B cell (primary cell): Measurements from ENCODE around the gene VWA3B. TPM values are rescaled to one million over a fixed set of nuclear protein-coding genes. Genes with fewer than 3 reads are reported as not detected.

Experiments used
- ATAC-seq: fragments of 200-7000 bp; cut with Tn5 transposase; one replicate; pipeline ENCODE4 v1.10.0; 2021; ENCODE audit warnings: low read depth, mild to moderate bottlenecking, moderate number of reproducible peaks, moderate library complexity
- CTCF ChIA-PET: fragments of 350-600 bp; sonication (Branson Sonifier 250); formaldehyde crosslinking; loops from one replicate; lab custom pipeline; 2021; ENCODE audit warnings: antibody characterized with exemption, inconsistent platforms; lab: Charles Lee
- POLR2A ChIA-PET: fragments of 350-600 bp; sonication (Branson Sonifier 250); formaldehyde crosslinking; loops from one replicate; lab custom pipeline; 2021; ENCODE audit warnings: antibody characterized with exemption; lab: Charles Lee
- DNase-seq: peaks from one replicate; pipeline ENCODE4 v3.0.0; 2013
- H2AFZ ChIP-seq: 2 replicates; pipeline ENCODE4 v1.6.1; 2012; ENCODE audit warnings: mild to moderate bottlenecking, low read depth, low read length; ENCODE audit not compliant: insufficient read depth, poor library complexity, severe bottlenecking
- H3K27ac ChIP-seq, 2 donors: 1 replicate in 1 of 2; 2 replicates in 1 of 2; pipeline ENCODE4 v1.5.1; 2012 to 2013; ENCODE audit warnings: low read length in 2 of 2, mild to moderate bottlenecking in 2 of 2, moderate library complexity in 1 of 2
- H3K27me3 ChIP-seq, 4 experiments: fragments of 200-600 bp in 1 of 4; sonication (generic) in 1 of 4; replicated peaks in 1 of 4; 1 replicate in 2 of 4; 2 replicates in 2 of 4; pipeline versions ENCODE4 v1.6.1 to v1.7.0; 2013 to 2016; ENCODE audit warnings: low read length in 3 of 4, mild to moderate bottlenecking in 2 of 4, mixed read lengths in 1 of 4, moderate library complexity in 1 of 4; ENCODE audit not compliant: insufficient read depth in 4 of 4, control insufficient read depth in 3 of 4; ENCODE audit errors: control extremely low read depth in 1 of 4
- H3K36me3 ChIP-seq, 2 experiments: replicated peaks in 1 of 2; 1 replicate in 1 of 2; 2 replicates in 1 of 2; pipeline versions ENCODE4 v1.6.1 to v1.7.1; 2013; ENCODE audit warnings: low read length in 1 of 2; ENCODE audit not compliant: insufficient read depth in 2 of 2, control insufficient read depth in 1 of 2; ENCODE audit errors: control extremely low read depth in 1 of 2, extremely low read depth in 1 of 2
- H3K4me1 ChIP-seq, 2 donors: fragments of 200-600 bp in 1 of 2; sonication (generic) in 1 of 2; 1 replicate in 1 of 2; 2 replicates in 1 of 2; pipeline versions ENCODE4 v1.5.1 to v1.6.1; 2013 to 2017; ENCODE audit warnings: low read length in 2 of 2; ENCODE audit not compliant: control insufficient read depth in 2 of 2, insufficient read depth in 2 of 2
- H3K4me2 ChIP-seq: replicated peaks from 2 replicates; pipeline ENCODE3; 2012; ENCODE audit warnings: mild to moderate bottlenecking, low read depth, low read length; ENCODE audit not compliant: poor library complexity, severe bottlenecking
- H3K4me3 ChIP-seq, 5 experiments: fragments of 200-600 bp in 1 of 5; sonication (generic) in 1 of 5; 1 replicate in 3 of 5; 2 replicates in 2 of 5; pipeline versions ENCODE4 v1.5.1 to v1.7.0; 2011 to 2016; ENCODE audit warnings: low read length in 4 of 5, mild to moderate bottlenecking in 4 of 5, low read depth in 2 of 5, control low read depth in 1 of 5, moderate library complexity in 1 of 5; ENCODE audit not compliant: insufficient read depth in 1 of 5; ENCODE audit errors: control extremely low read depth in 1 of 5, extremely low read depth in 1 of 5
- H3K79me2 ChIP-seq: fragments of 200-600 bp; sonication (generic); one replicate; pipeline ENCODE4 v1.6.0; 2016; ENCODE audit warnings: low read length; ENCODE audit not compliant: control insufficient read depth, insufficient read depth
- H3K9ac ChIP-seq: fragments of 200-600 bp; sonication (generic); 2 replicates; pipeline ENCODE4 v1.6.1; 2017; ENCODE audit warnings: mild to moderate bottlenecking, low read length, moderate library complexity
- H3K9me3 ChIP-seq, 3 donors: one replicate each; pipeline versions ENCODE4 v1.6.1 to v1.7.1; 2013; ENCODE audit warnings: low read length in 2 of 3; ENCODE audit not compliant: control insufficient read depth in 2 of 3, insufficient read depth in 1 of 3; ENCODE audit errors: control extremely low read depth in 1 of 3
- H4K20me1 ChIP-seq: 2 replicates; pipeline ENCODE4 v1.6.0; 2012; ENCODE audit warnings: mild to moderate bottlenecking, low read length; ENCODE audit not compliant: insufficient read depth, control insufficient read depth, poor library complexity, severe bottlenecking
- H3K27ac Mint-ChIP-seq: one replicate; pipeline ENCODE4 v1.8.0; 2021; ENCODE audit warnings: mixed read lengths
- H3K27me3 Mint-ChIP-seq: one replicate; pipeline ENCODE4 v1.8.0; 2021; ENCODE audit warnings: mixed read lengths
- H3K4me1 Mint-ChIP-seq: one replicate; pipeline ENCODE4 v1.8.0; 2021; ENCODE audit warnings: mixed read lengths
- H3K4me3 Mint-ChIP-seq: one replicate; pipeline ENCODE4 v1.8.0; 2021; ENCODE audit warnings: mixed read lengths
- H3K9me3 Mint-ChIP-seq: one replicate; pipeline ENCODE4 v1.8.0; 2022; ENCODE audit warnings: mixed read lengths; ENCODE audit not compliant: insufficient read depth
- CTCF ChIP-seq: fragments of 200-600 bp; IDR thresholded peaks from one replicate; pipeline ENCODE4 v1.8.0; 2022; ENCODE audit warnings: antibody characterized with exemption, mild to moderate bottlenecking
- EZH2 ChIP-seq: IDR thresholded peaks from 2 replicates; pipeline ENCODE4 v1.6.1; 2012; ENCODE audit warnings: borderline replicate concordance, low read depth, mild to moderate bottlenecking, moderate library complexity, low read length; ENCODE audit not compliant: insufficient read depth, poor library complexity, severe bottlenecking
- WGBS: methylation state at CpG from one replicate; pipeline ENCODE4 v1.1.5; 2013; ENCODE audit warnings: missing lambda C conversion rate; ENCODE audit not compliant: insufficient coverage; 5-methylcytosine and 5-hydroxymethylcytosine counted together
- intact Hi-C: fragments of 100-400 bp; cut with micrococcal nuclease; formaldehyde crosslinking; loops from one replicate; pipeline ENCODE4 v1.10.0; 2022
- polyA plus RNA-seq: library from polyadenylated mRNA; depleted of rRNA; stranded (reverse); fragments of >200 nt; gene quantifications from 2 replicates; pipeline ENCODE4 v1.2.3, GENCODE V29; 2012
- total RNA-seq, 2 donors: library from RNA; stranded (reverse); fragments of 120-200 nt in 1 of 2; gene quantifications; 1 replicate in 1 of 2; 2 replicates in 1 of 2; pipeline versions ENCODE4 v1.2.3 to v1.2.4, GENCODE V29; 2013 to 2022

The VWA3B gene
- total and polyA plus RNA-seq, 2 donors (not counting 1 experiment from before 2014, with no cell fraction given), result not detected

- no peaks in the 10 kb centered on the region for H3K36me3 ChIP-seq
- POLR2A ChIA-PET, result interaction anchor here (0.5 kb wide), 1 partner anchor 15 kb away, joined by 3 read pairs; no protein-coding TSS in a partner anchor
- no peak overlapping the region for H2AFZ ChIP-seq
- H3K79me2 ChIP-seq, result no peaks in the 10 kb centered on the region
- DNase-seq (no peak), ATAC-seq (no peak)
- no peaks in the 10 kb centered on the region for H4K20me1 ChIP-seq
- no peak overlapping the region for H3K27ac ChIP-seq
- intact Hi-C loops, result no loop called here
- H3K9ac ChIP-seq, result no peak overlapping the region
- H3K4me3 ChIP-seq, result no peak overlapping the region
- H3K9me3 ChIP-seq, result peaks cover 8 to 20% (median 20%) of the 10 kb centered on the region in 3 donors
- Mint-ChIP-seq H3K4me1 (no peaks in the 10 kb centered on the region), H3K4me3 (no peak overlapping the region), H3K27me3 (no peaks in the 10 kb centered on the region), H3K27ac (no peak overlapping the region), H3K9me3 (peaks cover 10% of the 10 kb centered on the region)
- no peak overlapping the region for H3K4me2 ChIP-seq
- no peaks in the 10 kb centered on the region for H3K27me3 ChIP-seq
- no peaks in the 10 kb centered on the region for H3K4me1 ChIP-seq
- CTCF ChIA-PET, result no interaction called here
- TF ChIP-seq CTCF (no peak), EZH2 (no peak)
Observed at GRCh38 chr2:98102878-98103277, 15.9 kb downstream of the VWA3B start.

DNA sequence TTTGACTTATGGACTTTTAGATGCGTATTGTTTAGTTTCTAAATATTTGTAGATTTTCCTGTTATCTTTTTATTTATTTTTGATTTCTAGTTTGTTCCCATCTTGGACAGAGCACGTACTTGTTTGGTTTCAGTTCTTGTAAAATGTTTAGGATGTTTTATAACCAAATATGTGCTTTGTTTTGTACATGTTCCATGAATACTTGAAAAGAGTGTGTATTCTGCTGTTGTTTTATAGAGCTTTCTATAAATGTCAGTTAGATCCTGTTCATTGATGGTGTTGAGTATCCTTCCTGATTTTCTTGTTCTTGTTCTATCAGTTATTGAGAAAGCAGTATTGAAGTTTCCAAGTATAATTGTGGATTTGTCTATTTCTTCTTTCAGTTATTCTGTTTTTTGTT, 21.1 kb downstream of the VWA3B start:
- H3K4me1 ChIP-seq, result no peaks in the 10 kb centered on the region
- no peak overlapping the region for H3K4me3 Mint-ChIP-seq
- peaks cover 13% of the 10 kb centered on the region for H3K9me3 Mint-ChIP-seq
- DNase-seq, result no peak
- no peaks in the 10 kb centered on the region for H3K27me3 ChIP-seq
- no peaks in the 10 kb centered on the region for H3K4me1 Mint-ChIP-seq
- no peaks in the 10 kb centered on the region for H3K79me2 ChIP-seq
- intact Hi-C loops, result no loop called here
- H3K27ac Mint-ChIP-seq, result no peak overlapping the region
- no peaks in the 10 kb centered on the region for H3K27me3 Mint-ChIP-seq
- H3K9ac ChIP-seq, result no peak overlapping the region
- H3K9me3 ChIP-seq, result peaks cover 0 to 21% (median 15%) of the 10 kb centered on the region in 3 donors
- ATAC-seq, result no peak
- H3K4me2 ChIP-seq, result no peak overlapping the region
- no peak overlapping the region for H3K4me3 ChIP-seq
- no peaks in the 10 kb centered on the region for H4K20me1 ChIP-seq
- no peak for TF ChIP-seq CTCF
- no peak for TF ChIP-seq EZH2
- no peaks in the 10 kb centered on the region for H3K36me3 ChIP-seq
- H3K27ac ChIP-seq, result no peak overlapping the region
- no peak overlapping the region for H2AFZ ChIP-seq
- ChIA-PET CTCF (no interaction called here), POLR2A (no interaction called here)
- 100% methylated on average over 1 of the region's 2 CpGs for WGBS
